Measurements from ENCODE around the gene BANP.
"Not testable (repeated sequence)": the region's sequence is repeated elsewhere in the genome, so short reads cannot be mapped to it uniquely, and the experiment has no call there.

DNA sequence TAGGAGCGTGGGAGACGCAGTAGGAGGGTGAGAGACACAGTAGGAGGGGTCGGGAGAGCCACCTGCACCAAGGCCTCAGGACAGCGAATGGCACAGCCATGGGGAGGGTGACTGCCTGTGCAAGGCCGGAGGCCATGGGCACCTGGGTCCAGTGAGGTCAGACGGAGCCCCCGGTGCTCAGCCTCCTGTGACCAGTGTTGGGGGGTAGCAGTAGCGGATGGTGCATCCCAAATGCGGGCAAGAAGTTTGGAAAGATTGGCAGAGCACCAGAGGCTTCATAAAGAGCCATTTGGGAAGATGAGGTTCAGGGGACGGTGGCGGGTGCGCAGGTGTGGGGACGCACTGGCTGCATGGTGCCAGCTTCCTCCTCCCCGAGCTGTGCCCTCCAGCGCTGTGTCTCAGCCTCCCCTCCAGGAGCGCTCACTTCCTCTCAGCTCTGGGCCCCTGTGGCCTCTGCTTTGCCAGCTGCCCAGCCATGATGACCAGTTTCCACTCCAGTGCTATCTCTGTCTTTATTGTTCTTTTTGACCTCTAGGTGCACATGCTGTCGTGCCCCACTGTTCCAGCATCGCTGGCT is 90.8 kb downstream of the BANP start:
- TF ChIP-seq CTCF (conservative IDR thresholded peaks at IDR 0.05; ENCODE audit: low read length); EZH2phosphoT487 (IDR thresholded peaks at IDR 0.05; ENCODE audit: borderline replicate concordance, low read depth, low read length): not testable (repeated sequence)
